OCI-LY3 (cell line): ENCODE measurements around the gene UNC80.

Experiments
- EZH2phosphoT487 ChIP-seq: fragments of 200-600 bp; shearing (Covaris generic); IDR thresholded peaks from 2 replicates; pipeline ENCODE4 v1.6.1; 2018; ENCODE audit warnings: antibody characterized with exemption, mixed run types, low read depth
- TF ChIP-seq, protein P1 (sequence below): fragments of 200-600, 300-600 bp; sonication (generic); IDR thresholded peaks from 2 replicates; pipeline ENCODE4 v1.5.1; 2014; ENCODE audit warnings: antibody characterized with exemption, low read length, low read depth

DNA sequence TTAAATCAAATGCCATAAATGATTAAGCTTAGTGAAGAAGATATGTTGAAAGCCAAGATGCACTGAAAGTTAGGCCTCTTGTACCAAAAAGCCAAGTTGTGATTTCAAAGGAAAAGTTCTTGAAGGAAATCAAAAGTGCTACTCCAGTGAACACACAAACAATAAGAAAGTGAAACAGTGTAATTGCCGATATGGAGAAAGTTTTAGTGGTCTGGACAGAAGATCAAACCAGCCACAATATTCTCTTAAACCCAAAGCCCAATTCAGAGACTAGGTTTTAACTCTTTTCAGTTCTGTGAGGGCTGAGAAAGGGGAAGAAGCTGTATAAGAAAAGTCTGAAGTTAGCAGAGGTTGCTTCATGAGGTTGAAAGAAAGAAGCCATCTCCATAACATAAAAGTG is 129.0 kb downstream of the UNC80 start:
- no peak for TF ChIP-seq EZH2phosphoT487
- TF ChIP-seq, protein P1, sequence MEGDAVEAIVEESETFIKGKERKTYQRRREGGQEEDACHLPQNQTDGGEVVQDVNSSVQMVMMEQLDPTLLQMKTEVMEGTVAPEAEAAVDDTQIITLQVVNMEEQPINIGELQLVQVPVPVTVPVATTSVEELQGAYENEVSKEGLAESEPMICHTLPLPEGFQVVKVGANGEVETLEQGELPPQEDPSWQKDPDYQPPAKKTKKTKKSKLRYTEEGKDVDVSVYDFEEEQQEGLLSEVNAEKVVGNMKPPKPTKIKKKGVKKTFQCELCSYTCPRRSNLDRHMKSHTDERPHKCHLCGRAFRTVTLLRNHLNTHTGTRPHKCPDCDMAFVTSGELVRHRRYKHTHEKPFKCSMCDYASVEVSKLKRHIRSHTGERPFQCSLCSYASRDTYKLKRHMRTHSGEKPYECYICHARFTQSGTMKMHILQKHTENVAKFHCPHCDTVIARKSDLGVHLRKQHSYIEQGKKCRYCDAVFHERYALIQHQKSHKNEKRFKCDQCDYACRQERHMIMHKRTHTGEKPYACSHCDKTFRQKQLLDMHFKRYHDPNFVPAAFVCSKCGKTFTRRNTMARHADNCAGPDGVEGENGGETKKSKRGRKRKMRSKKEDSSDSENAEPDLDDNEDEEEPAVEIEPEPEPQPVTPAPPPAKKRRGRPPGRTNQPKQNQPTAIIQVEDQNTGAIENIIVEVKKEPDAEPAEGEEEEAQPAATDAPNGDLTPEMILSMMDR = no peak
